Trophoblast cell (in vitro differentiated cells and primary cell): ENCODE data around the gene PPP1R14D.

Experiments
- DNase-seq, 2 donors: peaks; one replicate each; pipeline ENCODE4 v3.0.0-alpha.2; 2016
- H2AFZ ChIP-seq: 2 replicates; pipeline ENCODE4 v1.6.1; 2013; ENCODE audit warnings: low read length, moderate library complexity, mild to moderate bottlenecking; ENCODE audit not compliant: insufficient read depth, poor library complexity
- H2AK5ac ChIP-seq: 2 replicates; pipeline ENCODE4 v1.6.1; 2013; ENCODE audit warnings: mild to moderate bottlenecking, low read length
- H2BK120ac ChIP-seq: 2 replicates; pipeline ENCODE4 v1.6.1; 2013; ENCODE audit warnings: low read length, mild to moderate bottlenecking, moderate library complexity; ENCODE audit not compliant: insufficient read depth, poor library complexity
- H2BK12ac ChIP-seq: 2 replicates; pipeline ENCODE4 v1.6.1; 2013; ENCODE audit warnings: mild to moderate bottlenecking, low read length, moderate library complexity
- H2BK5ac ChIP-seq: 2 replicates; pipeline ENCODE4 v1.6.1; 2013; ENCODE audit warnings: low read length, low read depth, moderate library complexity, mild to moderate bottlenecking; ENCODE audit not compliant: poor library complexity
- H3K14ac ChIP-seq: 2 replicates; pipeline ENCODE4 v1.6.1; 2013; ENCODE audit warnings: mild to moderate bottlenecking, low read length
- H3K18ac ChIP-seq: 2 replicates; pipeline ENCODE4 v1.6.1; 2013; ENCODE audit warnings: mild to moderate bottlenecking, low read length
- H3K23ac ChIP-seq: 2 replicates; pipeline ENCODE4 v1.6.1; 2013; ENCODE audit warnings: low read length
- H3K27ac ChIP-seq: 2 replicates; pipeline ENCODE4 v1.5.1; 2013; ENCODE audit warnings: low read depth, mild to moderate bottlenecking, inconsistent platforms, low read length, moderate library complexity
- H3K27me3 ChIP-seq: 2 replicates; pipeline ENCODE4 v1.6.1; 2013; ENCODE audit warnings: inconsistent platforms, mild to moderate bottlenecking, low read length, moderate library complexity; ENCODE audit not compliant: insufficient read depth
- H3K36me3 ChIP-seq, 2 experiments: 1 replicate in 1 of 2; 2 replicates in 1 of 2; pipeline ENCODE4 v1.6.1; 2013; ENCODE audit warnings: low read length in 2 of 2, mild to moderate bottlenecking in 2 of 2, moderate library complexity in 1 of 2; ENCODE audit not compliant: insufficient read depth in 2 of 2, control insufficient read depth in 1 of 2
- H3K4ac ChIP-seq: 2 replicates; pipeline ENCODE4 v1.6.1; 2013; ENCODE audit warnings: low read depth, mild to moderate bottlenecking, low read length, moderate library complexity
- H3K4me1 ChIP-seq, 2 experiments: 1 replicate in 1 of 2; 2 replicates in 1 of 2; pipeline ENCODE4 v1.6.1; 2013; ENCODE audit warnings: low read length in 2 of 2, mild to moderate bottlenecking in 2 of 2, moderate library complexity in 1 of 2; ENCODE audit not compliant: insufficient read depth in 2 of 2, control insufficient read depth in 1 of 2
- H3K4me2 ChIP-seq: 2 replicates; pipeline ENCODE4 v1.6.1; 2013; ENCODE audit warnings: inconsistent platforms, mild to moderate bottlenecking, low read length, moderate library complexity
- H3K4me3 ChIP-seq: 2 replicates; pipeline ENCODE4 v1.5.1; 2013; ENCODE audit warnings: mild to moderate bottlenecking, low read depth, low read length, inconsistent platforms
- H3K79me1 ChIP-seq: one replicate; pipeline ENCODE4 v1.6.1; 2013; ENCODE audit warnings: low read length
- H3K79me2 ChIP-seq: 2 replicates; pipeline ENCODE4 v1.6.1; 2013; ENCODE audit warnings: low read length, mild to moderate bottlenecking; ENCODE audit not compliant: control insufficient read depth, insufficient read depth, poor library complexity
- H3K9ac ChIP-seq: 2 replicates; pipeline ENCODE4 v1.6.1; 2013; ENCODE audit warnings: mild to moderate bottlenecking, low read length
- H3K9me3 ChIP-seq: 2 replicates; pipeline ENCODE4 v1.6.1; 2013; ENCODE audit warnings: low read depth, mild to moderate bottlenecking, control low read depth, inconsistent platforms, low read length; ENCODE audit not compliant: insufficient read depth
- H4K12ac ChIP-seq: 2 replicates; pipeline ENCODE4 v1.6.1; 2013; ENCODE audit warnings: low read depth, mild to moderate bottlenecking, low read length, moderate library complexity
- H4K8ac ChIP-seq: 2 replicates; pipeline ENCODE4 v1.6.1; 2013; ENCODE audit warnings: low read depth, mild to moderate bottlenecking, low read length, moderate library complexity
- H4K91ac ChIP-seq: one replicate; pipeline ENCODE4 v1.6.1; 2013; ENCODE audit warnings: low read depth, mild to moderate bottlenecking, low read length, moderate library complexity
- WGBS: extraction: QIAGEN DNeasy Blood & Tissue Kit; methylation state at CpG from one replicate; pipeline ENCODE4 v1.1.7; 2013; ENCODE audit warnings: missing lambda C conversion rate; ENCODE audit not compliant: insufficient read length, insufficient coverage; ENCODE audit errors: extremely low coverage; 5-methylcytosine and 5-hydroxymethylcytosine counted together

PPP1R14D gene

DNA sequence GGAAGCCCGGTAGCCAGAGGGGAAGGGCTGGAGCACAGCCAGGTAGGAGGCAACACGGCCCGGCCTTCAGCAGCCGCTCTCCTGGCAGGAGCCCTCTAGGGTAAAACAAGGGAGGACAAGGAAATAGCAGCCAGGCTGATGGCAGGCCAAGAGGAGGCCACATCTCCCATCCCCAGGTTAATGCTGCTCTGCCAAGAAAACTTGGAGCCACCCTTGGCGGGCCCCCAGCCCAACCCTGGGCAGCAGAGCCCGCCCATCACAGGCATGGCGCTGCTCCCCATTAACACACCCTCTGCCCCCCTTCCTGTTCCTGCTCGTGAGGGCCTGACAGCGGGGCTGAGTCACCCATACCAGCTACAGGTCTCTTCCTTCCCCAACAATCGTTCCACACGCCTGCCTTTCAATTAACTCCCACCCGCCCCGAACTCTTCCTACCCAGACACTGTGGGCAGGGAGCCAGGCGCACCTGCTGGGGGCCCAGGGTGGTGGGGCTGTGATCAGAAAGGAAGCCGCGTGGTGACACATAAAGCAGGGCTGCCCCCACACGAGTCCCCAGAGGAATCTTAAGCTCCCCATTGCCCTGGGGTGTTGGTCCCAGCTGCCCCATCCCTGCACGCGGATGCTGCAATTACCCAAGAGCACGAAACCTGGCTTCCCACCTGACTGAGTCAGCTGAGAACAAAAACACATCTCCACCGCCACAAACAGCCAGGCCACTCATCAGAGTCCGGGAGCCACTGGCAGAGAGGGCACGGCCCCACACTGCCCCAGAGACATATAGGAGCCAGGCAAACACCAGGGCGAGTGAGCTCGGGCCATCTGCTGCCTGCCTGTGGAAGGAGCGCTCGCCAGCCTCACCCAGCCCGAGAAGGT lies 59.0 kb downstream of the PPP1R14D start, which contains the start of gene C15orf62:
TSS of gene C15orf62 (plus strand) at position 707 of the 873 bp plus-strand sequence. CDS start 516 bp downstream, outside the sequence.
- Histone ChIP-seq H2BK120ac (no peak within 1 kb of the TSS), H2AFZ (no peak within 1 kb of the TSS), H3K36me3 (peaks cover 41 to 48% of the 10 kb centered on the region in 2 experiments), H3K4me3 (no peak within 1 kb of the TSS), H3K79me2 (no peaks in the 10 kb centered on the region), H3K4me2 (no peak within 1 kb of the TSS), H3K4ac (no peak within 1 kb of the TSS), H2BK5ac (no peak within 1 kb of the TSS), H2BK12ac (no peak within 1 kb of the TSS), H3K4me1 (peaks cover 11% of the 10 kb centered on the region in 2 experiments), H3K23ac (no peak within 1 kb of the TSS), H3K27me3 (no peaks in the 10 kb centered on the region), H4K8ac (no peak within 1 kb of the TSS), H4K12ac (no peak within 1 kb of the TSS), H2AK5ac (no peak within 1 kb of the TSS), H4K91ac (no peak within 1 kb of the TSS), H3K18ac (no peak within 1 kb of the TSS), H3K27ac (no peak within 1 kb of the TSS), H3K9me3 (peaks cover 2% of the 10 kb centered on the region), H3K9ac (no peak within 1 kb of the TSS), H3K14ac (no peak within 1 kb of the TSS), H3K79me1 (no peaks in the 10 kb centered on the region)
- DNase-seq: no peak
- 100% methylated on average over 4 of the region's 28 CpGs for WGBS

DNA sequence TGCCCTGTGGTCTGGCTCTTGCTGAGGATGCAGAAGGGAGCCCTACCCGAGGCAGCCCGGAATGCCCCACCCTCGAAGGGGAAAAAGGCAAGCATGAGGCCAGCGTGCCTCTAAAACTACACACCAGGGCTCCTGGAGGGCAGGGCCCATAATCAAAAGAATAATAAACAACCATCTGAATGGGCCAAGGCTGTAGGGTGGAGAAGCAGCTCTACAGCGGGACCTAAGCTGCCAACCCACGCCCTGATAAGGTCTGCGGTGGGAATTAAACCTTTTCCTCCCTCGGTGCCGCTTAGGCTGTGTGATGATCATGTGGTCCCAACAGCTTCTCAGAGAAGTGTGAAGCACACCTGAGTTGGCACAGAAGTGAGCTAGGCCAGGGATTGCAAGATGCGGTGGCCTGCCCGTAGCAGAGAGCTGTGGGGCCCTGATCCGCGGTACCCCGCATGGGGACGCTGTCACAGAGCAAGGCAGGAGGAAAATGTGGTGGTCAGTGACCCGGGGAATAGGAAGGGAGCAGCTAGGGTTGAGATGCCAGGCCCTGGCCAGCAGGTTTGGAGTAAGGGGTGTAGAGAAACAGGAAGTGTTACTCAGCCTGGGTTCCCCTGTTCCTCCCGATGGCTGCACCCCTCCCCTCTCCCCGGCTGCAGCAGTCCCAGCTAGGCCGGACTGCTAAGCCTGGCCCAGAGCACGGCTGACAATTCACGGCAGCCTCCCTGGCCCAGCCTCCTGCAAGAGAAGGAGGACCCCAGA lies 59.8 kb downstream of the PPP1R14D start:
- Histone ChIP-seq H3K14ac (no peak overlapping the region), H3K9ac (no peak overlapping the region), H3K27ac (no peak overlapping the region), H3K4me3 (no peak overlapping the region), H3K4ac (no peak overlapping the region), H4K12ac (no peak overlapping the region), H2BK120ac (no peak overlapping the region), H3K4me2 (no peak overlapping the region), H3K79me1 (peaks cover 5% of the 10 kb centered on the region), H3K36me3 (peaks cover 34 to 40% of the 10 kb centered on the region in 2 experiments), H2BK12ac (no peak overlapping the region), H3K9me3 (peaks cover 2% of the 10 kb centered on the region), H2AFZ (no peak overlapping the region), H3K4me1 (peaks cover 12 to 13% of the 10 kb centered on the region in 2 experiments), H4K8ac (no peak overlapping the region), H2AK5ac (no peak overlapping the region), H4K91ac (no peak overlapping the region), H3K23ac (no peak overlapping the region), H3K27me3 (no peaks in the 10 kb centered on the region), H3K18ac (no peak overlapping the region), H3K79me2 (no peaks in the 10 kb centered on the region), H2BK5ac (no peak overlapping the region)
- no CpG with 5 or more reads among the region's 21 CpGs for WGBS
- DNase-seq: no peak

- no peaks in the 10 kb centered on the region for H3K27me3 ChIP-seq
- H3K4ac ChIP-seq: no peak overlapping the region
- no peak overlapping the region for H4K8ac ChIP-seq
- no peak overlapping the region for H2BK5ac ChIP-seq
- no peak overlapping the region for H4K91ac ChIP-seq
- H3K23ac ChIP-seq: no peak overlapping the region
- H3K14ac ChIP-seq: no peak overlapping the region
- H2BK120ac ChIP-seq: no peak overlapping the region
- no peak overlapping the region for H3K18ac ChIP-seq
- H3K9ac ChIP-seq: no peak overlapping the region
- no peak overlapping the region for H2AK5ac ChIP-seq
- no peak for DNase-seq
- no peak overlapping the region for H2AFZ ChIP-seq
- peaks cover 27 to 33% of the 10 kb centered on the region in 2 experiments for H3K36me3 ChIP-seq
- no peak overlapping the region for H3K4me3 ChIP-seq
- no CpG with 5 or more reads among the region's 29 CpGs for WGBS
- peaks cover 11% of the 10 kb centered on the region for H3K79me1 ChIP-seq
- H3K27ac ChIP-seq: no peak overlapping the region
- H3K79me2 ChIP-seq: no peaks in the 10 kb centered on the region
- no peak overlapping the region for H4K12ac ChIP-seq
- H2BK12ac ChIP-seq: no peak overlapping the region
- no peak overlapping the region for H3K4me2 ChIP-seq
- H3K4me1 ChIP-seq: peaks cover 18 to 19% of the 10 kb centered on the region in 2 experiments
- H3K9me3 ChIP-seq: peaks cover 2% of the 10 kb centered on the region
Measured at GRCh38 chr15:40767838-40768500, 60.5 kb downstream of the PPP1R14D start.
